GM19397 (cell line): ENCODE results near the gene TMCC2.

Source experiments
- ATAC-seq: cut with Tn5 transposase; IDR thresholded peaks from one replicate; pipeline ENCODE4 v1.9.1; 2021; ENCODE audit warnings: mild to moderate bottlenecking, moderate library complexity; ENCODE audit not compliant: unreplicated experiment

The TMCC2 gene

DNA sequence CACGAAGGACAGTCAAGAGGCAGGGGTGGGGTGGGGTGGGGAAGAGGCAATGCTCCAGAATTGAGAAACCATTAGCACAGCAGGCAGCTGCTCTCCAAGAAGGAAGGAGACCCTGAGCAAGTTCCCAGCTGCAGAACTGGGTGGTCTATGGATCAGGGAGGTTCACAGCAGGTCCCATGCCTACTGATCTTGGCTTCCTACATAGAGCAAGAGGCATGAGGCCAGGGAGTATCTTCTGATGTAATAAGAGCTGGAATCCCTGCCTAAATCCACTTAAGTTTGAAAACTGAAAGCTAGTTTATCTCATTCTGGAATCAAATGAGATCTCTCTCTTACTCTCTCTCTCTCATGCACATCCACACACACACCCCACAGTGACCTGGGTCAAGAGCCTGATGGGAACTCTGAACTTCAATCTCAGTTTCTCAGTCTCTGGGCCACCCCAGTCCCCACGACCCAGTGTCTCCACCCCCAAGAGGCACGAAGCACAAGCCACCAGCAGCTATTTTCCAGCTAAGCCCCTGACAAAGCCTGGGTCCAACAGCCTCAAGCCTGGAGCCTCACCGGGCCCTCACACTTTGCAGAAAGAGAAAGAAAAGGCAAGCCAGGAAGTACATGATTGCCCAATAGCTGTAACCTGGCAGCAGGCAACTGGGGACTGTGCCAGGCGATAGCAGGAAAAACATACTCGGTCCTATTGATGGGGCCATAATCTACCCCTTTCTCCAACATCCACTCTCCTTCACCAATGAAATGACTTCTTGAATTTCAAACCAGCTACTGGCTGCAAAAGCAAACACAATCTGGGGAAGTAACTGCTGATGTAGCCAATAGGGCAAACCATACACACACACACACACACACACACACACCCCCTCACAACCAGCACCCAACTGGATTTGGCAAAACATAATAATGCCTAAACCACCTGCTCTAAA lies 91.6 kb downstream of the TMCC2 start:
- ATAC-seq: no peak

DNA sequence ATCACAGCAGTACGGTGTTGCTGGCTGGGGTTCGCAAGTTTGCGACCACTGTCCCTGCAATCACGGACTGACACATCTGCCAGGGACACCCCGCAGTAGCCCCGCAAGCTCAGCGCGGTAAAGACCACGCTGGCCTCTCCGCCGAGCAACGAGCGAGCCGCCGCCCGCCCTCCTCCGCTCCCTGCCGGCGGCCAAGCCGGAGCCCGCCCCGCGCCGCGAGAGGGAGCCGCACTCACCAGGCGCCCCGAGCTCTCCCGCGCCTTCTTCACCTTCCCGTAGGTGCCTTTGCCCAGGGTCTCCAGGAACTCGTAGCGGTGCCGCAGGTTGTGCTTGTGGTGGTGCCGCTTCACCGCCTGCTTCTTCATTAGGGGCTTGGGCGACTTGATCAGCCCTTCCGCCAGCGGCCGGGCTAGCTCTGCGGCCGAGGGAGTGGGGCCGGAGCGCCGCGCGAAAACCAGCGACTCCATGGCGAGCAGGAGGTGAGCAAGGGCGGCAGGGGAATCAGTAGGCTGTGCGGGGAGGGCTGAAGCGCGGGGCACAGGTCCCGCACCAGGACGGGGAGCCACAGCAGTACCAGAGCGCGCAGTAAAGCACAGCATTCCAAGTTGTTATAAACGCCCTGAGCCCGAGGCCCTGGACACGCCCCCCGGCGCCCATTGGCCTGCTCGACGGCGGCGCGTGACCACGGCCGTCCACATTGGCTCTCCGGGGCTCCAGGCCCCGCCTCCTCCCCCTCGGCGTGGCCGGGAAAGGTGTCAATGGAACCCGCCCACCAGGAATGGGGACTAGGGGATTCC lies 93.6 kb downstream of the TMCC2 start, which contains the start of gene NUAK2:
NUAK2 (minus strand) TSS at position 584 of the 797 bp plus-strand sequence; CDS start at position 467, 117 bp downstream.
- no peak for ATAC-seq

DNA sequence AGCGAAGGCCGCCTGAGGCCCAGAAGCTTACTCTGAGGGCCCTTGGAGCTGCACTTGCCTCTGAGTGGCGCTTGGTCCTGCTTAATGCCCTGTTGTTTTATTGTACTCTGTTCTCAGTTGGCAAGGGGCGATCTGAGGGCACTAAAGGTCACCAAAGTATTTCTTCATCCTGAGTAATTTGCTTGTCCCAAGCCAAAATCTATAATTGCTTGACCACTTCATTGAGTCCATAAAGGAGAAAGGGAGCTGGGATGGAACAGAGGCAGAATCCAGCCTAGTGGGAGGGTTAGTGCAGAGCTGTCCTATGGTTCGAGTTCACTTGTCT lies 94.2 kb downstream of the TMCC2 start:
- ATAC-seq: no peak
